Heart right ventricle (tissue), 16 donors: ENCODE data around the gene MZF1. TPM values are rescaled to one million over a fixed set of nuclear protein-coding genes. Genes with fewer than 3 reads are reported as not detected.

Experiments used
- ATAC-seq, 8 donors: fragments of 200-7000 bp; cut with Tn5 transposase; one replicate each; pipeline ENCODE4 v1.9.1; 2020; ENCODE audit warnings: mild to moderate bottlenecking in 8 of 8, moderate library complexity in 8 of 8, moderate number of reproducible peaks in 1 of 8
- DNase-seq, 2 donors: peaks; one replicate each; pipeline ENCODE4 v3.0.0-alpha.2; 2020
- H3K27ac ChIP-seq, 10 donors: fragments of 200-600 bp; sonication (generic) in 2 of 10; one replicate each; pipeline versions ENCODE4 v1.5.0 to v1.8.0; 2020 to 2022; ENCODE audit warnings: mild to moderate bottlenecking in 3 of 10
- H3K27me3 ChIP-seq, 7 donors: fragments of 200-600 bp; one replicate each; pipeline ENCODE4 v1.8.0; 2021 to 2022; ENCODE audit warnings: mild to moderate bottlenecking in 2 of 7
- H3K36me3 ChIP-seq, 9 donors: fragments of 200-600 bp; sonication (generic) in 1 of 9; one replicate each; pipeline versions ENCODE4 v1.5.0 to v1.8.0; 2020 to 2022; ENCODE audit warnings: mild to moderate bottlenecking in 2 of 9
- H3K4me1 ChIP-seq, 9 donors: fragments of 200-600 bp; sonication (generic) in 1 of 9; one replicate each; pipeline versions ENCODE4 v1.5.0 to v1.8.0; 2020 to 2022; ENCODE audit warnings: mild to moderate bottlenecking in 4 of 9
- H3K4me3 ChIP-seq, 10 donors: fragments of 200-600 bp; sonication (generic) in 2 of 10; one replicate each; pipeline versions ENCODE4 v1.5.0 to v1.8.0; 2020 to 2022; ENCODE audit warnings: mild to moderate bottlenecking in 7 of 10, moderate library complexity in 2 of 10
- H3K9me3 ChIP-seq, 11 donors: fragments of 200-600 bp in 10 of 11; sonication (generic) in 2 of 11; one replicate each; pipeline versions ENCODE4 v1.5.0 to v1.8.0; 2013 to 2022; ENCODE audit warnings: mild to moderate bottlenecking in 2 of 11, control low read depth in 1 of 11, moderate library complexity in 1 of 11
- WGBS, 2 donors: extraction: QIAGEN DNeasy Blood & Tissue Kit; methylation state at CpG; one replicate each; pipeline ENCODE4 v1.1.7; 2013; ENCODE audit warnings: inconsistent platforms in 1 of 2; 5-methylcytosine and 5-hydroxymethylcytosine counted together
- intact Hi-C, 10 donors: fragments of 100-400 bp; cut with DNase I; formaldehyde crosslinking; loops; one replicate each; pipeline versions ENCODE4 v1.11.1 to v1.14.2; 2022
- polyA plus RNA-seq, 2 donors: library from polyadenylated mRNA; stranded (reverse); fragments of 200-250 nt; gene quantifications; one replicate each; pipeline ENCODE4 v1.2.3, GENCODE V29; 2013
- total RNA-seq, 10 donors: library from RNA; stranded (reverse); fragmentation: NEBNext Ultra II Directional in 3 of 10; extraction: Animal tissue kit (Norgen Biotek cat#: 25700) in 3 of 10; gene quantifications; one replicate each; pipeline versions ENCODE4 v1.2.1 to v1.2.4, GENCODE V29; 2021 to 2023
- TF ChIP-seq, protein P1 (sequence below), 9 donors: fragments of 200-600 bp; sonication (generic) in 2 of 9; IDR thresholded peaks; one replicate each; pipeline versions ENCODE4 v1.5.0 to v1.8.0; 2021 to 2022; ENCODE audit warnings: antibody characterized with exemption in 9 of 9, mild to moderate bottlenecking in 5 of 9, moderate library complexity in 1 of 9
- donor health status: Arrhythmogenic right ventricular cardiomyopathy.
- donor health status: ischemic (EF 13 %, LVEDD 7.1; RV severe dilation, severe dysfunction).
- donor health status: healthy with polysubstance abuse.
- donor health status: DM: no; HTN: yes; CAD: no.
- donor health status: DM: no; HTN: no; CAD: no.
- donor health status: ischemic (EF 25% LVEDD 6.9; RV normal size, moderate dysfunction).
- donor health status: ischemic (EF 25% LVEDD 5.7; RV mildly dilated, moderate dysfunction).
- donor health status: healthy.
- donor health status: DM: yes; HTN: yes; CAD: no.
- donor health status: Ischemic cardiomyopathy.
- donor health status: ischemic (EF 35%, LVEDD 5.7; RV mildly dilated, moderate dysfunction).
- donor health status: nonischemic (EF 11% LVEDD 7.7; RV severe dilation, severe dysfunction).
- donor health status: DM: yes; HTN: yes; CAD: no.
- donor health status: PGD.
- donor health status: ischemic (EF 29% LVEDD 5.4; RV normal size, mild dysfunction).
- donor health status: nonischemic (EF 23%, LVEDD 6.1; RV moderate dilation, normal function).

The MZF1 gene
- total and polyA plus RNA-seq, 12 donors: 4.4 to 28.0 (median 8.3) TPM

- intact Hi-C loops: no loop called here
- no peaks in the 10 kb centered on the region for H3K27me3 ChIP-seq
- 85 to 87% methylated on average over 13 of the region's 13 CpGs for WGBS, 2 donors
- no peak for DNase-seq
- H3K36me3 ChIP-seq: peaks cover 7 to 80% (median 56%) of the 10 kb centered on the region in 9 donors
- no peak overlapping the region for H3K4me3 ChIP-seq
- no peak for ATAC-seq
- TF ChIP-seq, protein P1, sequence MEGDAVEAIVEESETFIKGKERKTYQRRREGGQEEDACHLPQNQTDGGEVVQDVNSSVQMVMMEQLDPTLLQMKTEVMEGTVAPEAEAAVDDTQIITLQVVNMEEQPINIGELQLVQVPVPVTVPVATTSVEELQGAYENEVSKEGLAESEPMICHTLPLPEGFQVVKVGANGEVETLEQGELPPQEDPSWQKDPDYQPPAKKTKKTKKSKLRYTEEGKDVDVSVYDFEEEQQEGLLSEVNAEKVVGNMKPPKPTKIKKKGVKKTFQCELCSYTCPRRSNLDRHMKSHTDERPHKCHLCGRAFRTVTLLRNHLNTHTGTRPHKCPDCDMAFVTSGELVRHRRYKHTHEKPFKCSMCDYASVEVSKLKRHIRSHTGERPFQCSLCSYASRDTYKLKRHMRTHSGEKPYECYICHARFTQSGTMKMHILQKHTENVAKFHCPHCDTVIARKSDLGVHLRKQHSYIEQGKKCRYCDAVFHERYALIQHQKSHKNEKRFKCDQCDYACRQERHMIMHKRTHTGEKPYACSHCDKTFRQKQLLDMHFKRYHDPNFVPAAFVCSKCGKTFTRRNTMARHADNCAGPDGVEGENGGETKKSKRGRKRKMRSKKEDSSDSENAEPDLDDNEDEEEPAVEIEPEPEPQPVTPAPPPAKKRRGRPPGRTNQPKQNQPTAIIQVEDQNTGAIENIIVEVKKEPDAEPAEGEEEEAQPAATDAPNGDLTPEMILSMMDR (IDR thresholded peaks at IDR 0.05): no peak
- H3K9me3 ChIP-seq: no peaks in the 10 kb centered on the region
- H3K4me1 ChIP-seq: peaks cover 24 to 44% (median 34%) of the 10 kb centered on the region in 9 donors
- no peak overlapping the region for H3K27ac ChIP-seq
Measured at GRCh38 chr19:58550362-58551122, 22.6 kb downstream of the MZF1 start.

DNA sequence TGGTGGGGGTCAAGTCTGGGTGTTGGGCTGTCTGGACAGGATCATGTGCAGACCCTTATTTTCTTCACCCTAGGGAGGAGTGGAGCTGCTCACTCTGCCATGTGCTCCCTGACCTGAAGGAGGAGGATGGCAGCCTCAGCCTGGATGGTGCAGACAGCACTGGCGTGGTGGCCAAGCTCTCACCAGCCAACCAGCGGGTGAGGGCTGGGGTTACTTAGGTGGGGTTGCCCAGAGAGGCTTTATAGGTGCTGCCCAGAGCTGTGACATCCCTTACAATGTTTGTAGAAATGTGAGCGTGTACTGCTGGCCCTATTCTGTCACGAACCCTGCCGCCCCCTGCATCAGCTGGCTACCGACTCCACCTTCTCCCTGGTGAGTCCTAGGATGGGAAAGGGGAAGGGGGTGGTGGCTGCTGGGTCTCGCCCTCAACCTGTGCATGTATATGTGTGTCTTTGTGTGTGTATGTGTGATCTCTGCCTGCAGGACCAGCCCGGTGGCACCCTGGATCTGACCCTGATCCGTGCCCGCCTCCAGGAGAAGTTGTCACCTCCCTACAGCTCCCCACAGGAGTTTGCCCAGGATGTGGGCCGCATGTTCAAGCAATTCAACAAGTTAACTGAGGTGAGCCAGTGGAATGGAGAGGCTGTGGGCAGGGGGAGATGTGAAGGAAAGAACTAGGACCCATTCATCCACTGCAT is 23.3 kb downstream of the MZF1 start:
- ATAC-seq: no peak
- TF ChIP-seq, protein P1 (IDR thresholded peaks at IDR 0.05): no peak
- Histone ChIP-seq H3K36me3 (peaks cover 7 to 79% (median 56%) of the 10 kb centered on the region in 9 donors), H3K9me3 (no peaks in the 10 kb centered on the region), H3K4me3 (no peak overlapping the region), H3K27me3 (no peaks in the 10 kb centered on the region), H3K4me1 (peaks cover 23 to 46% (median 34%) of the 10 kb centered on the region in 9 donors), H3K27ac (no peak overlapping the region)
- WGBS, 2 donors: 84 to 90% methylated on average over 11 of the region's 11 CpGs
- intact Hi-C loops: no loop called here
- DNase-seq: no peak

DNA sequence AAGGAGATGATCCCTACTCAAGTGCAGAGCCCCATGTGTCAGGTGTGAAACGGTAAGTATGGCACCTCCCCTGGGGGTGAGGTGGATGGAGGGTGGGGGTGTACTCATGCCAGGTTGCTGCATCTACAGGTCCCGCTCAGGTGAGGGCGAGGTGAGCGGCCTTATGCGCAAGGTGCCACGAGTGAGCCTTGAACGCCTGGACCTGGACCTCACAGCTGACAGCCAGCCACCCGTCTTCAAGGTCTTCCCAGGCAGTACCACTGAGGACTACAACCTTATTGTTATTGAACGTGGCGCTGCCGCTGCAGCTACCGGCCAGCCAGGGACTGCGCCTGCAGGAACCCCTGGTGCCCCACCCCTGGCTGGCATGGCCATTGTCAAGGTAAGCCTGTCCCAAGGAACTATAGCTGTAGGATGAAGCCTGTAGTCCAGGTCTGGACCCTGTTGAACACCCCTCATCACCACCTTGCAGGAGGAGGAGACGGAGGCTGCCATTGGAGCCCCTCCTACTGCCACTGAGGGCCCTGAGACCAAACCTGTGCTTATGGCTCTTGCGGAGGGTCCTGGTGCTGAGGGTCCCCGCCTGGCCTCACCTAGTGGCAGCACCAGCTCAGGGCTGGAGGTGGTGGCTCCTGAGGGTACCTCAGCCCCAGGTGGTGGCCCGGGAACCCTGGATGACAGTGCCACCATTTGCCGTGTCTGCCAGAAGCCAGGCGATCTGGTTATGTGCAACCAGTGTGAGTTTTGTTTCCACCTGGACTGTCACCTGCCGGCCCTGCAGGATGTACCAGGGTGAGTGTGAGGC is 24.1 kb downstream of the MZF1 start:
- peaks cover 7 to 79% (median 56%) of the 10 kb centered on the region in 9 donors for H3K36me3 ChIP-seq
- WGBS, 2 donors: 92 to 96% methylated on average over 20 of the region's 20 CpGs

More for the DNA sequence above, 24.1 kb downstream of the MZF1 start:
- Histone ChIP-seq H3K27me3 (no peaks in the 10 kb centered on the region), H3K4me3 (no peak overlapping the region), H3K27ac (no peak overlapping the region), H3K4me1 (peaks cover 22 to 42% (median 29%) of the 10 kb centered on the region in 9 donors), H3K9me3 (no peaks in the 10 kb centered on the region)
- intact Hi-C loops: no loop called here
- no peak for ATAC-seq
- no peak for DNase-seq
- TF ChIP-seq, protein P1 (IDR thresholded peaks at IDR 0.05): no peak
